ENCODE data around the gene OR52M1.
A peak's percentile ranks its signal among the peaks of the same experiment; 100 is the strongest.
"Not testable (repeated sequence)": the region's sequence is repeated elsewhere in the genome, so short reads cannot be mapped to it uniquely, and the experiment has no call there.

Gene OR52M1

GRCh38 chr11:4544891-4545290, at the start of gene OR52M1:
OR52M1 (plus strand) TSS chr11:4545191; CDS start chr11:4545191, 0 bp downstream.
- no peak within 1 kb of the TSS for H3K27ac Mint-ChIP-seq
- no peaks in the 10 kb centered on the region for H3K4me1 Mint-ChIP-seq
- ATAC-seq, result no peak

GRCh38 chr11:4495487-4495886, 49.5 kb upstream of the OR52M1 start:
- Mint-ChIP-seq H3K27me3 (peaks cover 9% of the 10 kb centered on the region), H3K36me3 (ENCODE audit: low read depth) (no peaks in the 10 kb centered on the region), H3K27ac (no peak overlapping the region), H3K4me1 (peaks cover 13% of the 10 kb centered on the region), H3K9me3 (peaks cover 5% of the 10 kb centered on the region), H3K4me3 (no peak overlapping the region)
- ATAC-seq, result no peak
- DNase-seq, result no peak

More at GRCh38 chr11:4544891-4545290, at the start of gene OR52M1:
- Mint-ChIP-seq H3K9me3 (no peaks in the 10 kb centered on the region), H3K36me3 (ENCODE audit: low read depth) (no peaks in the 10 kb centered on the region), H3K4me3 (no peak within 1 kb of the TSS), H3K27me3 (peaks cover 4% of the 10 kb centered on the region)
- DNase-seq, result no peak

GRCh38 chr11:4495986-4496385, 49.0 kb upstream of the OR52M1 start:
- ATAC-seq (no peak), DNase-seq (no peak)
- Mint-ChIP-seq H3K27me3 (peaks cover 9% of the 10 kb centered on the region), H3K9me3 (peaks cover 5% of the 10 kb centered on the region), H3K4me3 (no peak overlapping the region), H3K4me1 (peaks cover 13% of the 10 kb centered on the region), H3K36me3 (ENCODE audit: low read depth) (no peaks in the 10 kb centered on the region), H3K27ac (no peak overlapping the region)

GRCh38 chr11:4496557-4497248, 48.3 kb upstream of the OR52M1 start:
- DNase-seq (no peak), ATAC-seq (no peak)
- Mint-ChIP-seq H3K9me3 (peaks cover under 1% of the 10 kb centered on the region), H3K27ac (no peak overlapping the region), H3K27me3 (peaks cover 9% of the 10 kb centered on the region), H3K36me3 (ENCODE audit: low read depth) (no peaks in the 10 kb centered on the region), H3K4me3 (no peak overlapping the region), H3K4me1 (peaks cover 13% of the 10 kb centered on the region)

- H3K4me1 Mint-ChIP-seq, result no peaks in the 10 kb centered on the region
- no peak overlapping the region for H3K27ac Mint-ChIP-seq
- H3K27me3 Mint-ChIP-seq, result no peaks in the 10 kb centered on the region
- no peak overlapping the region for H3K4me3 Mint-ChIP-seq
- no peaks in the 10 kb centered on the region for H3K36me3 Mint-ChIP-seq (ENCODE audit: low read depth)
- ATAC-seq (no peak), DNase-seq (no peak)
- peaks cover 4% of the 10 kb centered on the region for H3K9me3 Mint-ChIP-seq
Observed at GRCh38 chr11:4508886-4509285, 36.1 kb upstream of the OR52M1 start.

GRCh38 chr11:4511282-4512245, 33.4 kb upstream of the OR52M1 start:
- H3K36me3 Mint-ChIP-seq (ENCODE audit: low read depth), result no peaks in the 10 kb centered on the region
- H3K4me1 Mint-ChIP-seq, result no peaks in the 10 kb centered on the region
- H3K27ac Mint-ChIP-seq, result no peak overlapping the region
- no peak for ATAC-seq
- DNase-seq, result no peak
- H3K27me3 Mint-ChIP-seq, result peaks cover 1% of the 10 kb centered on the region
- H3K4me3 Mint-ChIP-seq, result no peak overlapping the region
- peaks cover 4% of the 10 kb centered on the region for H3K9me3 Mint-ChIP-seq

- Mint-ChIP-seq H3K4me3 (no peak overlapping the region), H3K27ac (no peak overlapping the region), H3K4me1 (no peaks in the 10 kb centered on the region), H3K27me3 (peaks cover 1% of the 10 kb centered on the region), H3K9me3 (no peaks in the 10 kb centered on the region), H3K36me3 (ENCODE audit: low read depth) (no peaks in the 10 kb centered on the region)
- no peak for ATAC-seq
- DNase-seq, result no peak
Observed at GRCh38 chr11:4514196-4514595, 30.8 kb upstream of the OR52M1 start.

- H3K27ac Mint-ChIP-seq, result no peak overlapping the region
- H3K9me3 Mint-ChIP-seq, result no peaks in the 10 kb centered on the region
- H3K4me3 Mint-ChIP-seq, result no peak overlapping the region
- ATAC-seq, result no peak
- H3K27me3 Mint-ChIP-seq, result no peaks in the 10 kb centered on the region
- H3K36me3 Mint-ChIP-seq (ENCODE audit: low read depth), result no peaks in the 10 kb centered on the region
- H3K4me1 Mint-ChIP-seq, result no peaks in the 10 kb centered on the region
- no peak for DNase-seq
Observed at GRCh38 chr11:4522339-4522738, 22.7 kb upstream of the OR52M1 start.

GRCh38 chr11:4522752-4523151, 22.2 kb upstream of the OR52M1 start:
- Mint-ChIP-seq H3K27ac (no peak overlapping the region), H3K4me1 (no peaks in the 10 kb centered on the region), H3K36me3 (ENCODE audit: low read depth) (no peaks in the 10 kb centered on the region), H3K9me3 (no peaks in the 10 kb centered on the region), H3K4me3 (no peak overlapping the region), H3K27me3 (no peaks in the 10 kb centered on the region)
- no peak for DNase-seq
- ATAC-seq, result no peak

GRCh38 chr11:4523666-4524065, 21.3 kb upstream of the OR52M1 start:
- DNase-seq (no peak), ATAC-seq (no peak)
- no peaks in the 10 kb centered on the region for H3K36me3 Mint-ChIP-seq (ENCODE audit: low read depth)

GRCh38 chr11:4527926-4528325, 17.1 kb upstream of the OR52M1 start:
- DNase-seq (no peak), ATAC-seq (no peak)
- H3K36me3 Mint-ChIP-seq (ENCODE audit: low read depth), result no peaks in the 10 kb centered on the region
- H3K4me1 Mint-ChIP-seq, result no peaks in the 10 kb centered on the region
- peaks cover 7% of the 10 kb centered on the region for H3K27me3 Mint-ChIP-seq
- no peaks in the 10 kb centered on the region for H3K9me3 Mint-ChIP-seq
- no peak overlapping the region for H3K4me3 Mint-ChIP-seq
- no peak overlapping the region for H3K27ac Mint-ChIP-seq

More at GRCh38 chr11:4523666-4524065, 21.3 kb upstream of the OR52M1 start:
- Mint-ChIP-seq H3K4me1 (no peaks in the 10 kb centered on the region), H3K4me3 (no peak overlapping the region), H3K9me3 (no peaks in the 10 kb centered on the region), H3K27me3 (no peaks in the 10 kb centered on the region), H3K27ac (no peak overlapping the region)

GRCh38 chr11:4531686-4532085, 13.3 kb upstream of the OR52M1 start:
- H3K4me3 Mint-ChIP-seq; DNase-seq; ATAC-seq; H3K27me3 Mint-ChIP-seq; H3K4me1 Mint-ChIP-seq; H3K27ac Mint-ChIP-seq; H3K9me3 Mint-ChIP-seq; H3K36me3 Mint-ChIP-seq (ENCODE audit: low read depth): not testable (repeated sequence)

GRCh38 chr11:4539603-4540219, 5.3 kb upstream of the OR52M1 start:
- H3K27ac Mint-ChIP-seq, result no peak overlapping the region
- peak; percentile 73 for ATAC-seq

GRCh38 chr11:4541071-4541470, 3.9 kb upstream of the OR52M1 start:
- DNase-seq (no peak), ATAC-seq (no peak)
- Mint-ChIP-seq H3K4me1 (no peaks in the 10 kb centered on the region), H3K4me3 (no peak overlapping the region), H3K27me3 (peaks cover 3% of the 10 kb centered on the region), H3K27ac (no peak overlapping the region), H3K9me3 (no peaks in the 10 kb centered on the region), H3K36me3 (ENCODE audit: low read depth) (no peaks in the 10 kb centered on the region)

More at GRCh38 chr11:4539603-4540219, 5.3 kb upstream of the OR52M1 start:
- no peaks in the 10 kb centered on the region for H3K36me3 Mint-ChIP-seq (ENCODE audit: low read depth)
- peak; percentile 46 for DNase-seq
- H3K9me3 Mint-ChIP-seq, result no peaks in the 10 kb centered on the region
- H3K4me1 Mint-ChIP-seq, result no peaks in the 10 kb centered on the region
- no peak overlapping the region for H3K4me3 Mint-ChIP-seq
- H3K27me3 Mint-ChIP-seq, result peaks cover 2% of the 10 kb centered on the region
